ENCODE data around the gene CLCN6. TPM values are rescaled to one million over a fixed set of nuclear protein-coding genes. Genes with fewer than 3 reads are reported as not detected.

CLCN6 gene
- polyA plus RNA-seq, 2 of the 4 experiments (the other 2 are of a cell fraction), result 5.7 to 9.0 TPM

GRCh38 chr1:11783556-11783955 is 22.4 kb upstream of the CLCN6 start (continued):
- TF ChIP-seq HEYL (CRISPR knock-in tag; IDR thresholded peaks at IDR 0.05), result no peak
- no peak for TF ChIP-seq POLR2A (IDR thresholded peaks at IDR 0.05; ENCODE audit: low read length)

DNA sequence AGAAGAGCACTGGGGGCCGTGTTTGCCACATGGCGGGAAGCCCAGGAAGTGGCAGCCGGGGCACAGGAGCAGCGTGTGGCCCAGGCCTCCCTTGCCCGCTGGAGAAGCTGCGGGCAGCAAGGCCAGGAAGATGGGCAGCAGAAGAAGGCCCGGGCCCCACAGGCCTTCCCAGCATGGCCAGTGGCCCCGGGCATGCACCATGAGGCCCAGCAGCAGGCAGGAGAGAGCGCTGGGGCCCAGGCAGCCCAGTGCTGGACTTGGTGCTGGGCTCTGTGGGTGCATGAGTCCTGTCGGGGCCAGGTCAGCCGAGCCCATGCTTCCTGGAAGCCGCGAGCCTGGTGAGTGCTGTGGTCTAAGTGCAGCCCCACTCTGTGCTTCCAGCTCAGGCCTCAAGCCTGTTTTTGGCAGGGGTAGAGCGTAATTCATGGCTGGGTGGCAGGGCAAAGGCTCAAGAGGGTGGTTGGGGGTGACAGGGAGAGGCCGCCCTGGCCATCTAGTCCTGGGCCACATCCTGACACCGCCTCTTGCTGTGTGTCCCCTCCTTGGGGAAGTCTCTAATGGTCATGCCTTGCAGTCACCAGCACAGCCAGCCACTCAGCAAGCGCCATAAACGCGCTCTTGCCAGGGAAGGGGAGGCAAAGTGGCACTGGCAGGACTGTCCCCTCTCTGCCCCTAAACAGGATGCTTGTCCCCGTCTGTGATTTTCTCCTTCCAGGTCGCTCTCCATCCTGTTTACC is 21.6 kb upstream of the CLCN6 start:
- ATAC-seq, result peak; percentile 6; a peak in 3 of 6 replicates
- TF ChIP-seq FOSB (CRISPR knock-in tag; IDR thresholded peaks at IDR 0.05), result no peak
- TF ChIP-seq NPAS2 (CRISPR knock-in tag; IDR thresholded peaks at IDR 0.05; ENCODE audit: borderline replicate concordance), result no peak
- no peak for TF ChIP-seq ELK1 (IDR thresholded peaks at IDR 0.05; ENCODE audit: low read depth, low read length)
- no peak for TF ChIP-seq FOSL2 (IDR thresholded peaks at IDR 0.05)
- TF ChIP-seq FOSL2 (CRISPR knock-in tag; IDR thresholded peaks at IDR 0.05), result no peak
- TF ChIP-seq CBX8 (IDR thresholded peaks at IDR 0.05), result no peak

GRCh38 chr1:11784993-11785769 is 20.8 kb upstream of the CLCN6 start:
- TF ChIP-seq, protein P1, sequence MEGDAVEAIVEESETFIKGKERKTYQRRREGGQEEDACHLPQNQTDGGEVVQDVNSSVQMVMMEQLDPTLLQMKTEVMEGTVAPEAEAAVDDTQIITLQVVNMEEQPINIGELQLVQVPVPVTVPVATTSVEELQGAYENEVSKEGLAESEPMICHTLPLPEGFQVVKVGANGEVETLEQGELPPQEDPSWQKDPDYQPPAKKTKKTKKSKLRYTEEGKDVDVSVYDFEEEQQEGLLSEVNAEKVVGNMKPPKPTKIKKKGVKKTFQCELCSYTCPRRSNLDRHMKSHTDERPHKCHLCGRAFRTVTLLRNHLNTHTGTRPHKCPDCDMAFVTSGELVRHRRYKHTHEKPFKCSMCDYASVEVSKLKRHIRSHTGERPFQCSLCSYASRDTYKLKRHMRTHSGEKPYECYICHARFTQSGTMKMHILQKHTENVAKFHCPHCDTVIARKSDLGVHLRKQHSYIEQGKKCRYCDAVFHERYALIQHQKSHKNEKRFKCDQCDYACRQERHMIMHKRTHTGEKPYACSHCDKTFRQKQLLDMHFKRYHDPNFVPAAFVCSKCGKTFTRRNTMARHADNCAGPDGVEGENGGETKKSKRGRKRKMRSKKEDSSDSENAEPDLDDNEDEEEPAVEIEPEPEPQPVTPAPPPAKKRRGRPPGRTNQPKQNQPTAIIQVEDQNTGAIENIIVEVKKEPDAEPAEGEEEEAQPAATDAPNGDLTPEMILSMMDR (IDR thresholded peaks at IDR 0.05), result peak; percentile 66
- TF ChIP-seq HOXB13 (CRISPR knock-in tag; IDR thresholded peaks at IDR 0.05; ENCODE audit: low read depth) (no peak), RAD21 (conservative IDR thresholded peaks at IDR 0.05 in 1 of 2, IDR thresholded peaks at IDR 0.05 in 1 of 2) (peak in 1 of 2 experiments; percentile 31; a peak in 3 of 5 replicates), HEYL (CRISPR knock-in tag; IDR thresholded peaks at IDR 0.05) (no peak), SMC3 (IDR thresholded peaks at IDR 0.05) (peak; percentile 48; the same call in 2 of the 3 replicates)
- TF ChIP-seq, protein P2, sequence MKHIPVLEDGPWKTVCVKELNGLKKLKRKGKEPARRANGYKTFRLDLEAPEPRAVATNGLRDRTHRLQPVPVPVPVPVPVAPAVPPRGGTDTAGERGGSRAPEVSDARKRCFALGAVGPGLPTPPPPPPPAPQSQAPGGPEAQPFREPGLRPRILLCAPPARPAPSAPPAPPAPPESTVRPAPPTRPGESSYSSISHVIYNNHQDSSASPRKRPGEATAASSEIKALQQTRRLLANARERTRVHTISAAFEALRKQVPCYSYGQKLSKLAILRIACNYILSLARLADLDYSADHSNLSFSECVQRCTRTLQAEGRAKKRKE (CRISPR knock-in tag; IDR thresholded peaks at IDR 0.05; ENCODE audit: low read depth), result no peak
- TF ChIP-seq, protein P3, sequence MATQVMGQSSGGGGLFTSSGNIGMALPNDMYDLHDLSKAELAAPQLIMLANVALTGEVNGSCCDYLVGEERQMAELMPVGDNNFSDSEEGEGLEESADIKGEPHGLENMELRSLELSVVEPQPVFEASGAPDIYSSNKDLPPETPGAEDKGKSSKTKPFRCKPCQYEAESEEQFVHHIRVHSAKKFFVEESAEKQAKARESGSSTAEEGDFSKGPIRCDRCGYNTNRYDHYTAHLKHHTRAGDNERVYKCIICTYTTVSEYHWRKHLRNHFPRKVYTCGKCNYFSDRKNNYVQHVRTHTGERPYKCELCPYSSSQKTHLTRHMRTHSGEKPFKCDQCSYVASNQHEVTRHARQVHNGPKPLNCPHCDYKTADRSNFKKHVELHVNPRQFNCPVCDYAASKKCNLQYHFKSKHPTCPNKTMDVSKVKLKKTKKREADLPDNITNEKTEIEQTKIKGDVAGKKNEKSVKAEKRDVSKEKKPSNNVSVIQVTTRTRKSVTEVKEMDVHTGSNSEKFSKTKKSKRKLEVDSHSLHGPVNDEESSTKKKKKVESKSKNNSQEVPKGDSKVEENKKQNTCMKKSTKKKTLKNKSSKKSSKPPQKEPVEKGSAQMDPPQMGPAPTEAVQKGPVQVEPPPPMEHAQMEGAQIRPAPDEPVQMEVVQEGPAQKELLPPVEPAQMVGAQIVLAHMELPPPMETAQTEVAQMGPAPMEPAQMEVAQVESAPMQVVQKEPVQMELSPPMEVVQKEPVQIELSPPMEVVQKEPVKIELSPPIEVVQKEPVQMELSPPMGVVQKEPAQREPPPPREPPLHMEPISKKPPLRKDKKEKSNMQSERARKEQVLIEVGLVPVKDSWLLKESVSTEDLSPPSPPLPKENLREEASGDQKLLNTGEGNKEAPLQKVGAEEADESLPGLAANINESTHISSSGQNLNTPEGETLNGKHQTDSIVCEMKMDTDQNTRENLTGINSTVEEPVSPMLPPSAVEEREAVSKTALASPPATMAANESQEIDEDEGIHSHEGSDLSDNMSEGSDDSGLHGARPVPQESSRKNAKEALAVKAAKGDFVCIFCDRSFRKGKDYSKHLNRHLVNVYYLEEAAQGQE (IDR thresholded peaks at IDR 0.05), result no peak
- H3K9me3 ChIP-seq, result no peaks in the 10 kb centered on the region
- ATAC-seq (peak; percentile 74 to 93), FAIRE-seq (no peak), DNase-seq (ENCODE audit: low read depth in 1 of 2, low spot score in 1 of 2) (peak; percentile 63 to 71)
- ChIA-PET CTCF (interaction anchor here (0.6 to 4.7 kb wide), 12 partner anchors 10 to 85 kb away, joined by 3 to 26 read pairs (median 5); partner anchors contain the start of gene C1orf167), POLR2A (no interaction called here)
- WGBS (ENCODE audit: missing lambda C conversion rate), result 38% methylated on average over 6 of the region's 30 CpGs
- peak overlapping the region; percentile 19; the same call in 1 of the 3 replicates for H3K4me3 ChIP-seq
- peaks cover 10% of the 10 kb centered on the region for H3K4me1 ChIP-seq
- peak overlapping the region; percentile 70 for H3K4me2 ChIP-seq
- peak overlapping the region; percentile 38 to 77; a peak in 4 of 6 replicates for H3K27ac ChIP-seq

More for the DNA sequence above, 21.6 kb upstream of the CLCN6 start:
- H3K4me3 ChIP-seq, result no peak overlapping the region; the same call in 2 of the 3 replicates
- peak overlapping the region; percentile 70 for H3K4me2 ChIP-seq
- H3K27ac ChIP-seq, result peak overlapping the region; percentile 38 to 77; a peak in 4 of 6 replicates
- H3K4me1 ChIP-seq, result peaks cover 10% of the 10 kb centered on the region
- FAIRE-seq, result no peak
- no peaks in the 10 kb centered on the region for H3K9me3 ChIP-seq
- ChIA-PET CTCF (interaction anchor here (0.6 to 4.7 kb wide), 11 partner anchors 10 to 65 kb away, joined by 3 to 26 read pairs (median 5); partner anchors contain the start of gene C1orf167), POLR2A (no interaction called here)
- no peak for DNase-seq (ENCODE audit: low read depth in 1 of 2, low spot score in 1 of 2)
- WGBS (ENCODE audit: missing lambda C conversion rate), result 73% methylated on average over 4 of the region's 21 CpGs

All from A549 (cell line).